ENCODE measurements around the gene SLC66A2. TPM values are rescaled to one million over a fixed set of nuclear protein-coding genes. Genes with fewer than 3 reads are reported as not detected.
A peak's percentile ranks its signal among the peaks of the same experiment; 100 is the strongest.

The SLC66A2 gene
- total and polyA plus RNA-seq, 10 of the 15 experiments (the other 5 are each of a cell fraction or from before 2014, with no cell fraction given) = 0.69 to 42.5 (median 14.8) TPM

GRCh38 chr18:79971986-79972385, 20.5 kb upstream of the SLC66A2 start:
- no peaks in the 10 kb centered on the region for H4K20me1 ChIP-seq (ENCODE audit: control insufficient read depth, insufficient read depth)
- SMC1A ChIA-PET (ENCODE audit: uncharacterized antibody, unreplicated experiment) = interaction anchor here (0.5 to 1.1 kb wide), 2 partner anchors 15 to 134 kb away, joined by 3 to 4 read pairs; no protein-coding TSS in a partner anchor
- POLR2A ChIA-PET = no interaction called here
- CTCF ChIA-PET = no interaction called here
- no peaks in the 10 kb centered on the region; the same call in none of the 2 replicates for H3K79me2 ChIP-seq (ENCODE audit: control insufficient read depth, insufficient read depth, low read length)
- ATAC-seq = no peak
- DNase-seq (ENCODE audit: low read depth, low spot score) = no peak
- H3K9ac ChIP-seq (ENCODE audit: control insufficient read depth, insufficient read depth, low read length) = no peak overlapping the region
- H3K9me3 ChIP-seq (replicated peaks; ENCODE audit: control insufficient read depth, insufficient read depth, low read length) = no peaks in the 10 kb centered on the region
- TF ChIP-seq FOS (IDR thresholded peaks at IDR 0.05; ENCODE audit: borderline replicate concordance, extremely low read depth, insufficient read length) (no peak), POLR2A (IDR thresholded peaks at IDR 0.05; ENCODE audit: low read depth, low read length) (0 out of 2 replicates have a peak, but pooled peaks have one; percentile 42)
- in situ Hi-C loops (cut with MboI) = no loop called here
- H3K27ac ChIP-seq (ENCODE audit: control insufficient read depth, insufficient read depth) = no peak overlapping the region
- no peaks in the 10 kb centered on the region for H3K27me3 ChIP-seq (replicated peaks in 1 of 2; ENCODE audit: control insufficient read depth in 2 of 2, insufficient read depth in 2 of 2, low read length in 1 of 2)
- RAD21 ChIA-PET (ENCODE audit: unreplicated experiment) = no interaction called here
- H3K4me1 ChIP-seq (ENCODE audit: control insufficient read depth, insufficient read depth, low read length) = no peaks in the 10 kb centered on the region
- H3K4me2 ChIP-seq (ENCODE audit: control insufficient read depth, insufficient read depth) = no peak overlapping the region
- no peak overlapping the region for H2AFZ ChIP-seq (ENCODE audit: control insufficient read depth, low read depth, low read length)
- H3K36me3 ChIP-seq (ENCODE audit: control insufficient read depth in 2 of 2, insufficient read depth in 2 of 2, low read length in 1 of 2) = peaks cover 16 to 19% of the 10 kb centered on the region in 2 experiments; a peak in 3 of 4 replicates
- BruUV-seq (replicated peaks) = no TSS peak
- no peak overlapping the region for H3K4me3 ChIP-seq
- intact Hi-C loops (cut with micrococcal nuclease; ENCODE audit: unreplicated experiment) = no loop called here
- WGBS (ENCODE audit: insufficient coverage, insufficient replicate concordance, low lambda C conversion rate, missing lambda C conversion rate) = 91% methylated on average over 9 of the region's 9 CpGs
- FAIRE-seq = no peak

GRCh38 chr18:79971211-79971952, 19.9 kb upstream of the SLC66A2 start:
- Histone ChIP-seq H3K4me1 (ENCODE audit: control insufficient read depth, insufficient read depth, low read length) (no peaks in the 10 kb centered on the region), H3K4me2 (ENCODE audit: control insufficient read depth, insufficient read depth) (no peak overlapping the region), H3K27me3 (replicated peaks in 1 of 2; ENCODE audit: control insufficient read depth in 2 of 2, insufficient read depth in 2 of 2, low read length in 1 of 2) (no peaks in the 10 kb centered on the region), H2AFZ (ENCODE audit: control insufficient read depth, low read depth, low read length) (no peak overlapping the region), H3K36me3 (ENCODE audit: control insufficient read depth in 2 of 2, insufficient read depth in 2 of 2, low read length in 1 of 2) (peaks cover 16 to 19% of the 10 kb centered on the region in 2 experiments; a peak in 3 of 4 replicates), H4K20me1 (ENCODE audit: control insufficient read depth, insufficient read depth) (no peaks in the 10 kb centered on the region), H3K9me3 (replicated peaks; ENCODE audit: control insufficient read depth, insufficient read depth, low read length) (no peaks in the 10 kb centered on the region), H3K79me2 (ENCODE audit: control insufficient read depth, insufficient read depth, low read length) (no peaks in the 10 kb centered on the region; the same call in none of the 2 replicates), H3K27ac (ENCODE audit: control insufficient read depth, insufficient read depth) (no peak overlapping the region), H3K4me3 (no peak overlapping the region), H3K9ac (ENCODE audit: control insufficient read depth, insufficient read depth, low read length) (no peak overlapping the region)
- CTCF ChIA-PET = no interaction called here
- RAD21 ChIA-PET (ENCODE audit: unreplicated experiment) = no interaction called here
- ATAC-seq (no peak), FAIRE-seq (no peak), DNase-seq (ENCODE audit: low read depth, low spot score) (no peak)
- intact Hi-C loops (cut with micrococcal nuclease; ENCODE audit: unreplicated experiment) (no loop called here), in situ Hi-C loops (cut with MboI) (no loop called here)
- SMC1A ChIA-PET (ENCODE audit: uncharacterized antibody, unreplicated experiment) = no interaction called here
- BruUV-seq (replicated peaks) = no TSS peak
- POLR2A ChIA-PET = no interaction called here
- WGBS (ENCODE audit: insufficient coverage, insufficient replicate concordance, low lambda C conversion rate, missing lambda C conversion rate) = 98% methylated on average over 17 of the region's 17 CpGs
- no peak for TF ChIP-seq FOXM1 (IDR thresholded peaks at IDR 0.05; ENCODE audit: low read depth, low read length)
- TF ChIP-seq NBN (IDR thresholded peaks at IDR 0.05) = no peak
- no peak for TF ChIP-seq POLR2A (IDR thresholded peaks at IDR 0.05; ENCODE audit: low read depth, low read length)

Data from GM12878 (cell line).